GM23338 (cell line): Measurements from ENCODE around the gene SOX15. TPM values are rescaled to one million over a fixed set of nuclear protein-coding genes. Genes with fewer than 3 reads are reported as not detected.

Source experiments
- ATAC-seq: fragments of 200-7000 bp; cut with Tn5 transposase; 3 replicates; pipeline ENCODE4 v1.9.1; 2020
- DNase-seq: peaks from one replicate; pipeline ENCODE4 v3.0.0-alpha.2; 2015; ENCODE audit warnings: low spot score
- H2AFZ ChIP-seq: fragments of 200-600 bp; sonication (generic); 2 replicates; pipeline ENCODE4 v1.8.0; 2016; ENCODE audit warnings: antibody characterized with exemption, mild to moderate bottlenecking, moderate library complexity
- H3F3A ChIP-seq: fragments of 200-600 bp; sonication (generic); replicated peaks from 2 replicates; pipeline ENCODE4 v1.8.0; 2017; ENCODE audit warnings: antibody characterized with exemption, mixed run types, low read depth
- H3K27ac ChIP-seq: fragments of 200-600 bp; sonication (generic); 2 replicates; pipeline ENCODE4 v1.6.1; 2016; ENCODE audit warnings: low read depth
- H3K27me3 ChIP-seq: fragments of 200-600 bp; sonication (generic); 2 replicates; pipeline ENCODE4 v1.8.0; 2016; ENCODE audit warnings: mild to moderate bottlenecking, mixed run types, moderate library complexity; ENCODE audit not compliant: insufficient read depth
- H3K36me3 ChIP-seq: fragments of 200-600 bp; sonication (generic); 2 replicates; pipeline ENCODE4 v1.8.0; 2016; ENCODE audit warnings: mild to moderate bottlenecking; ENCODE audit not compliant: insufficient read depth
- H3K4me1 ChIP-seq: fragments of 200-600 bp; sonication (generic); 2 replicates; pipeline ENCODE4 v1.8.0; 2016; ENCODE audit warnings: mild to moderate bottlenecking, moderate library complexity; ENCODE audit not compliant: insufficient read depth
- H3K4me2 ChIP-seq: fragments of 200-600 bp; sonication (generic); 2 replicates; pipeline ENCODE4 v1.7.1; 2017; ENCODE audit warnings: mixed run types
- H3K4me3 ChIP-seq: fragments of 200-600 bp; sonication (generic); 2 replicates; pipeline ENCODE4 v1.6.1; 2016; ENCODE audit warnings: mixed run types
- H3K79me2 ChIP-seq: fragments of 200-600 bp; sonication (generic); replicated peaks from 2 replicates; pipeline ENCODE4 v1.8.0; 2017; ENCODE audit warnings: mild to moderate bottlenecking; ENCODE audit not compliant: insufficient read depth
- H3K9me2 ChIP-seq: fragments of 200-600 bp; sonication (generic); 2 replicates; pipeline ENCODE4 v1.8.0; 2017; ENCODE audit not compliant: insufficient read depth
- H4K20me1 ChIP-seq: fragments of 200-600 bp; sonication (generic); replicated peaks from 2 replicates; pipeline ENCODE4 v1.8.0; 2017; ENCODE audit warnings: mild to moderate bottlenecking; ENCODE audit not compliant: insufficient read depth
- H3K27ac Mint-ChIP-seq: 2 replicates; pipeline ENCODE4 v1.8.0; 2020; ENCODE audit warnings: inconsistent platforms, mild to moderate bottlenecking, moderate library complexity, mixed read lengths
- H3K27me3 Mint-ChIP-seq: 3 replicates; pipeline ENCODE4 v1.8.0; 2022; ENCODE audit warnings: low read depth, mild to moderate bottlenecking, moderate library complexity, mixed read lengths, inconsistent platforms; ENCODE audit not compliant: insufficient read depth, poor library complexity
- H3K36me3 Mint-ChIP-seq: 3 replicates; pipeline ENCODE4 v1.8.0; 2021; ENCODE audit warnings: low read depth, mild to moderate bottlenecking, inconsistent platforms, moderate library complexity, mixed read lengths
- H3K4me1 Mint-ChIP-seq: 3 replicates; pipeline ENCODE4 v1.8.0; 2020; ENCODE audit warnings: mild to moderate bottlenecking, inconsistent platforms, mixed read lengths
- H3K4me3 Mint-ChIP-seq: 3 replicates; pipeline ENCODE4 v1.8.0; 2021; ENCODE audit warnings: moderate library complexity, mild to moderate bottlenecking, inconsistent platforms, mixed read lengths
- H3K9me3 Mint-ChIP-seq: 3 replicates; pipeline ENCODE4 v1.8.0; 2020; ENCODE audit warnings: moderate library complexity, mild to moderate bottlenecking, inconsistent platforms, mixed read lengths
- CREB1 ChIP-seq: fragments of 250-450 bp; sonication (Bioruptor Pico); IDR thresholded peaks from 2 replicates; pipeline ENCODE4 v1.5.0; 2020; ENCODE audit warnings: low read depth, mild to moderate bottlenecking, moderate library complexity
- CTCF ChIP-seq, 2 experiments: fragments of 200-600 bp in 1 of 2; sonication (generic) in 1 of 2; conservative IDR thresholded peaks; 2 replicates each; pipeline versions ENCODE4 v1.5.1 to v1.6.1; 2016 to 2017; ENCODE audit warnings: antibody characterized with exemption in 2 of 2, low read depth in 2 of 2, mild to moderate bottlenecking in 2 of 2, moderate library complexity in 1 of 2
- ETS1 ChIP-seq: IDR thresholded peaks from 2 replicates; pipeline ENCODE4 v1.6.1; 2016; ENCODE audit warnings: antibody characterized with exemption
- EZH2 ChIP-seq: fragments of 200-600 bp; sonication (generic); IDR thresholded peaks from one replicate; pipeline ENCODE4 v1.8.0; 2017; ENCODE audit warnings: antibody characterized with exemption, mild to moderate bottlenecking, low read depth; ENCODE audit not compliant: unreplicated experiment
- EZH2phosphoT487 ChIP-seq: fragments of 200-600 bp; sonication (generic); IDR thresholded peaks from one replicate; pipeline ENCODE4 v1.8.1; 2018; ENCODE audit warnings: antibody characterized with exemption; ENCODE audit not compliant: unreplicated experiment
- JUNB ChIP-seq: IDR thresholded peaks from one replicate; pipeline ENCODE4 v1.6.1; 2016; ENCODE audit warnings: antibody characterized with exemption; ENCODE audit not compliant: unreplicated experiment
- NANOG ChIP-seq: IDR thresholded peaks from 2 replicates; pipeline ENCODE4 v1.6.1; 2016; ENCODE audit warnings: antibody characterized with exemption, borderline replicate concordance
- POLR2AphosphoS5 ChIP-seq: IDR thresholded peaks from 2 replicates; pipeline ENCODE4 v1.6.1; 2016; ENCODE audit warnings: antibody characterized with exemption, low read depth
- REST ChIP-seq: IDR thresholded peaks from one replicate; pipeline ENCODE4 v1.6.1; 2018; ENCODE audit warnings: antibody characterized with exemption; ENCODE audit not compliant: unreplicated experiment
- STAT1 ChIP-seq: IDR thresholded peaks from one replicate; pipeline ENCODE4 v1.6.1; 2016; ENCODE audit warnings: antibody characterized with exemption; ENCODE audit not compliant: unreplicated experiment
- ZNF114 ChIP-seq: fragments of 250-450 bp; sonication (Bioruptor Pico); IDR thresholded peaks from 2 replicates; pipeline ENCODE4 v1.5.0; 2020; ENCODE audit warnings: mild to moderate bottlenecking, moderate library complexity
- ZNF331 ChIP-seq: fragments of 250-450 bp; sonication (Bioruptor Pico); IDR thresholded peaks from 2 replicates; pipeline ENCODE4 v1.5.0; 2020; ENCODE audit warnings: low read depth, mild to moderate bottlenecking, moderate library complexity
- ZNF462 ChIP-seq: fragments of 250-450 bp; sonication (Bioruptor Pico); IDR thresholded peaks from 2 replicates; pipeline ENCODE4 v1.5.0; 2020; ENCODE audit warnings: mild to moderate bottlenecking, moderate library complexity
- polyA plus RNA-seq: library from polyadenylated mRNA; unstranded; fragments of >200 nt; fragmentation: Nextera tagmentation; extraction: Ambion mirVana; gene quantifications from 2 replicates; pipeline ENCODE4 v1.2.1, GENCODE V29; 2016
- total RNA-seq: library from RNA; depleted of rRNA; stranded (reverse); fragments of >200 nt; shearing (Covaris generic); gene quantifications from 2 replicates; pipeline ENCODE4 v1.2.3, GENCODE V29; 2014

SOX15 gene
- total and polyA plus RNA-seq, 2 experiments from 2014 or later = 29.9 to 43.0 TPM

- no peak for DNase-seq
- H3K36me3 Mint-ChIP-seq = no peaks in the 10 kb centered on the region
- ATAC-seq = no peak
Measured at GRCh38 chr17:7636163-7636562, 46.3 kb upstream of the SOX15 start.

More at GRCh38 chr17:7636163-7636562, 46.3 kb upstream of the SOX15 start:
- no peak overlapping the region for H3K4me3 Mint-ChIP-seq
- H3K4me1 ChIP-seq = peaks cover 7% of the 10 kb centered on the region; the same call in 1 of the 2 replicates
- peak overlapping the region; percentile 11; the same call in 1 of the 2 replicates for H3K4me2 ChIP-seq
- H3K9me3 Mint-ChIP-seq = no peaks in the 10 kb centered on the region; the same call in 2 of the 3 replicates
- H3K27ac Mint-ChIP-seq = 0 out of 2 replicates have a peak overlapping the region, but pooled peaks have one; percentile 43
- no peaks in the 10 kb centered on the region for H3K36me3 ChIP-seq
- TF ChIP-seq ETS1 (no peak), POLR2AphosphoS5 (no peak), REST (no peak), EZH2phosphoT487 (no peak), ZNF462 (CRISPR knock-in tag) (no peak), EZH2 (no peak), CTCF (conservative IDR thresholded peaks at IDR 0.05; ENCODE audit: low read depth in 2 of 2) (no peak), STAT1 (no peak), CREB1 (no peak), ZNF331 (CRISPR knock-in tag) (no peak), JUNB (no peak), ZNF114 (CRISPR knock-in tag) (no peak), NANOG (no peak)
- no peaks in the 10 kb centered on the region for H3K9me2 ChIP-seq
- H2AFZ ChIP-seq = peak overlapping the region; percentile 85
- no peaks in the 10 kb centered on the region for H3K27me3 ChIP-seq
- H3K79me2 ChIP-seq = no peaks in the 10 kb centered on the region
- 0 out of 2 replicates have a peak, but pooled peaks cover 7% of the 10 kb centered on the region for H3F3A ChIP-seq
- no peak overlapping the region for H3K4me3 ChIP-seq
- no peak overlapping the region for H3K27ac ChIP-seq
- H4K20me1 ChIP-seq = no peaks in the 10 kb centered on the region
- H3K4me1 Mint-ChIP-seq = peaks cover 34% of the 10 kb centered on the region
- H3K27me3 Mint-ChIP-seq = peaks cover 16% of the 10 kb centered on the region
